ENCODE data around the gene SNTN.

Gene SNTN

DNA sequence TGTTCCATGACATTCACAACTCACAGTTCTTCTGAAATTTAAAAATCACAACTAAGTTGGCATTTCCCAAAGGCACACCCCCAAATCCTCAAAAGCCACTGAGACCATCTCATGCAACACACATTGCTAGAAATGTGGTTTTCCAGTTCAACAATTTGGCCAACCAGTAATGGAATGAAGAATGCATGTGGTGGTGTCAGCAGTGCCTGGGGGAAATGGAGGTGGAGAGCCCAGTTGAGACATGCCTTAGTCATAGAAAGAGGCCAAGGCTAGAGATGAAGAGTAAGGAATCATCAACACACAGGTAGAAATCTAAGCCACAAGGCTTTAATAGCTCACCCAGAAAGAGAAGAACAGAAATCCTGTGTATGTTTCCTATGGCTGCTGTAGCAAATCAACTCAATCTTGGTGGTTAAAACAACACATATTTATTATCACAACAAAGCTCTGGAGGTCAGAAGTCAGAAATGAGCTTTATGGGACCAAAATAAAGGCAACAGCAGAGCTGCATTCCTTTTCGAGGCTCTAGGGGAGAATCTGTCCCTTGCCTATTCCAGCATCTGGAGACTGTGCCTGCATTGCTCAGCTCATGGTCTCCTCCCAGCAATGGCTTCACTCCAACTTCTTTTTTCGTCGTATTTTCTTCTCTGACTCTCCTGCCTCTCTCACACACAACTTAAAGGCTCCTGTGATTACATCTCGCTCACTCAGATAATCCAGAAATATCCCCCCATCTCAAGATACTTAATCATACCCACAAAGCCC, 54.0 kb downstream of the SNTN start:
- DNase-seq (ENCODE audit: extremely low spot score), result no peak
- no peak for TF ChIP-seq ARNT (IDR thresholded peaks at IDR 0.05)
- TF ChIP-seq, protein P1, sequence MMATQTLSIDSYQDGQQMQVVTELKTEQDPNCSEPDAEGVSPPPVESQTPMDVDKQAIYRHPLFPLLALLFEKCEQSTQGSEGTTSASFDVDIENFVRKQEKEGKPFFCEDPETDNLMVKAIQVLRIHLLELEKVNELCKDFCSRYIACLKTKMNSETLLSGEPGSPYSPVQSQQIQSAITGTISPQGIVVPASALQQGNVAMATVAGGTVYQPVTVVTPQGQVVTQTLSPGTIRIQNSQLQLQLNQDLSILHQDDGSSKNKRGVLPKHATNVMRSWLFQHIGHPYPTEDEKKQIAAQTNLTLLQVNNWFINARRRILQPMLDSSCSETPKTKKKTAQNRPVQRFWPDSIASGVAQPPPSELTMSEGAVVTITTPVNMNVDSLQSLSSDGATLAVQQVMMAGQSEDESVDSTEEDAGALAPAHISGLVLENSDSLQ (IDR thresholded peaks at IDR 0.05), result no peak
- TF ChIP-seq HDGF (IDR thresholded peaks at IDR 0.05; ENCODE audit: borderline replicate concordance), result no peak
- no peak for TF ChIP-seq BHLHE40 (IDR thresholded peaks at IDR 0.05; ENCODE audit: borderline replicate concordance)
- TF ChIP-seq L3MBTL2 (conservative IDR thresholded peaks at IDR 0.05), result no peak
- no peak for TF ChIP-seq TARDBP (IDR thresholded peaks at IDR 0.05)
- TF ChIP-seq FOXM1 (IDR thresholded peaks at IDR 0.05; ENCODE audit: borderline replicate concordance), result no peak
- ChIA-PET POLR2A (no interaction called here), CTCF (no interaction called here)

DNA sequence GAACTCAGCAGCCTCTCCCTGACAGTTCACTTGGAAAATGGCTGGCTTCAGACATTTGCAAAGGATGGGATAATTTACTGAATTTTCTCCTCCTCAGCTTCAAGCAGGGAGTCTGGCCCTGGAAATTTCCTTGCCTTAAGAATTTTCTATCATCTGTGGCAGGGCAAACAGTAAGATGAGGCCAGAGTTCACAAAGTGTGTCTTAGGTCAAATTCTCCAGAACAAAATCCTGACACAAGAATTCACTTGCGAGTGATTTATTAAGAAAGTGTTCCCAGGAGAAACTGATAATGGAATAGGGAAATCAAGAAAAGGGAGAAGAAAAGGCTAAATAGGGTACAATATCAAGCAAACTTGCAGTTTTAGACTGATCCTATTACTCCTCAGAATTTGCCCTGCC, 55.3 kb downstream of the SNTN start:
- POLR2A ChIA-PET, result no interaction called here
- CTCF ChIA-PET, result interaction anchor here (0.6 kb wide), 1 partner anchor 64 kb away, joined by 4 read pairs; no protein-coding TSS in a partner anchor
- TF ChIP-seq, protein P1 (IDR thresholded peaks at IDR 0.05), result no peak
- TF ChIP-seq FOXK2 (IDR thresholded peaks at IDR 0.05) (no peak), ELF4 (IDR thresholded peaks at IDR 0.05) (no peak)

DNA sequence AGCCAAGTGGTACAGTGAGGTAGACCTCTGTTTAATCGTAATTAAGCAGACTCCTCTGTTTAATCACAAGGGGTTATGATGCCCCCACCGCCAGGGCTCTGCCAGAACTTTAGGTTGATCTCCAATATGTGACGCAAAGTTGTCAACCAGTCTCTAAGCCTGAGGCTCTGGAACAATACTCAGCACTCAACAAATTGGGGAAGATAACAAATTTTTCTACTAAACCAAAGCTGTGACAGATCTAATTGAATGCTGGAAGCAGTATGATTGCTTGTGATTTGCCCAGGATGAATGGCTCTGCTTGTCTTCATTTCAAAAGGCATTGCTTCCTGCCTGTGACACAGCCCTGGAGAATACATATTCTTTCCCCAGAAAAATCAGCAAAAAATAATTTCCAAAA, 57.1 kb downstream of the SNTN start:
- CTCF ChIA-PET, result no interaction called here
- POLR2A ChIA-PET, result no interaction called here
- DNase-seq (ENCODE audit: extremely low spot score), result no peak
- TF ChIP-seq ELF4 (IDR thresholded peaks at IDR 0.05), result no peak
- no peak for TF ChIP-seq TARDBP (IDR thresholded peaks at IDR 0.05)
- TF ChIP-seq, protein P1 (IDR thresholded peaks at IDR 0.05), result no peak
- TF ChIP-seq FOXK2 (IDR thresholded peaks at IDR 0.05), result no peak
- no peak for TF ChIP-seq ARNT (IDR thresholded peaks at IDR 0.05)
- TF ChIP-seq LEF1 (IDR thresholded peaks at IDR 0.05; ENCODE audit: borderline replicate concordance), result no peak
- TF ChIP-seq CTBP1 (IDR thresholded peaks at IDR 0.05; ENCODE audit: borderline replicate concordance), result no peak
- no peak for TF ChIP-seq NFRKB (IDR thresholded peaks at IDR 0.05)
- TF ChIP-seq SP1 (IDR thresholded peaks at IDR 0.05), result no peak
- TF ChIP-seq FOXM1 (IDR thresholded peaks at IDR 0.05; ENCODE audit: borderline replicate concordance), result no peak

More for the DNA sequence above, 55.3 kb downstream of the SNTN start:
- no peak for DNase-seq (ENCODE audit: extremely low spot score)
